GOT3 (cell line): Measurements from ENCODE around the gene UBASH3B.

Experiments
- DNase-seq: peaks from one replicate; lab custom pipeline; 2025; ENCODE audit warnings: mixed read lengths; lab: John Stamatoyannopoulos, UW

The UBASH3B gene

DNA sequence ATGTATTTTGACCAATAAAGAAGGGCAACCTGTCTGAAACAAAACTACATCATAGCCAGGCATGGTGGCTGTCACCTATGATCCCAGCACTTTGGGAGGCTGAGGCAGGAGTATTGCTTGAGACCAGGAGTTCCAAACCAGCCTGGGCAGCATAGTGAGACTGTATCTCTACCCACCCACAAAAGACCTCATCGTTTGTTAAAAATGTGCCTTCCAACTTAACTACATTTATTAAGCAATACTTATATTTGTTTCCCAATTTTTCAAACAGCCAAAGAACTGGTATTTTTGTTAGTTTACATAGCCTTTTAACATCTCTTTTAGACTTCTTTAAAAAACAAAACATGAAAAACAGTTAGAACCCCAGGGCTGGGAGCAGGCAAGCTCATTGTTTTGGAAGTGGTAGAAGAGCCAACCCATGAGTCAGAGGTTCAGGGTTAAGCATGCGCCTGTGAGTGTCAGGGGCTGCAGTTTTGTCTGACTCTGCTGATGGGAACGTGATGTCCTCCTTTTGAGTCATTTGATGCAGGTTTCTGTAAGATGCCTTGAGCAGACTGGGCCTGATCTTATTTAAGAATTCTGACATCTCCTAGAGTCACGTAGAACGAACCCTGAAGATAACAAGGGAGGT is 128.9 kb downstream of the UBASH3B start:
- DNase-seq, result no peak

GRCh38 chr11:122785031-122785541 is 129.6 kb downstream of the UBASH3B start:
- DNase-seq, result no peak

- no peak for DNase-seq
These were observed 131.4 kb downstream of the UBASH3B start for GRCh38 chr11:122786896-122787295.

DNA sequence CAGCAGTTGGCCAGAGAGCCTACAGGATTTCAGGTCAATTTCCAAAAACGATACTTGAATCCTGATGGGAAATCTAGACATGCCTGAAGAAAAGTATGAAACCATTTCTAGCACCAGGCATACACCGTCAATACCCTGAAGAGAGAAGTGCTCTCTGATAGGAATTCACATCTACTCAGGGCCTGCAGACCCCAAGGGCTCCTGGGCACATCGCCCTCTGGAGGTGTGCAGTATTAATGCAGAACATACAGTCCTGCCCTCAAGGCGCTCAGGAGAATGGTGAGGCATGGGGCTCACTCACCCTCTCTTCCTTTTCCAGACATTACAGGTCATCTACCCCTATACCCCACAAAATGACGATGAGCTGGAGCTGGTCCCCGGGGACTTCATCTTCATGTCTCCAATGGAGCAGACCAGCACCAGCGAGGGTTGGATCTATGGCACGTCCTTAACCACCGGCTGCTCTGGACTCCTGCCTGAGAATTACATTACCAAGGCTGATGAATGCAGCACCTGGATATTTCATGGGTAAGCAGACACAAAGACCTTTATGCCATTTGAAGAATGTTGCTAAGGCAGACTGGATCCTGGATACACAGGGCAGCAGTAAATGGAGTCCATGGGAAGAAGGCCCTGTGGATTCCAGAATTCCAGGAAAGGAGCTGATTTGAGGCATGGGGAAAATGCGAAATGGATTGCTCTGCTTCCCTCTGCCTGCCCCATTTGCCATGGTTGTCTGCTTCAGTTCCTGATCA is 133.4 kb downstream of the UBASH3B start:
- DNase-seq, result no peak

DNA sequence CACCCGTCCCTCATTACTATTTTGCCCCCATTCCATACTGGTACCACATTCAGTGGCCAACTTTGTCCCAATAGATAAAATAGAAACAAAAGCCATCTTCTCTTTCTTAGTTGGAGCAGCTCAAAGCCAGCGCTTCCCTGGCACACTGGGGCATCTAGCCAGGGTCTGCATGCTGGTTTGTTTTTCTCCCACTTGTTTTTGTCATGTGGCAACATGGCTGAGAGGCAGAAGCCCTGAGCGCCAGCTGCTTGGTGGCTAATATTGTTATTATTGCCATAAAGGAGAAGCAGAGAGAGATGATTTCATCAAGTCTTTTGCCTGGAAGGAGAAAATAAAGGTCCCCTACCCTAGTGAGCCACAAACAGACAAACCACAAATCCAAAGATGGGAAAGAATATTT is 134.4 kb downstream of the UBASH3B start:
- DNase-seq, result no peak

GRCh38 chr11:122791411-122791810 is 135.9 kb downstream of the UBASH3B start:
- no peak for DNase-seq

GRCh38 chr11:122791836-122792235 is 136.3 kb downstream of the UBASH3B start:
- DNase-seq, result no peak

DNA sequence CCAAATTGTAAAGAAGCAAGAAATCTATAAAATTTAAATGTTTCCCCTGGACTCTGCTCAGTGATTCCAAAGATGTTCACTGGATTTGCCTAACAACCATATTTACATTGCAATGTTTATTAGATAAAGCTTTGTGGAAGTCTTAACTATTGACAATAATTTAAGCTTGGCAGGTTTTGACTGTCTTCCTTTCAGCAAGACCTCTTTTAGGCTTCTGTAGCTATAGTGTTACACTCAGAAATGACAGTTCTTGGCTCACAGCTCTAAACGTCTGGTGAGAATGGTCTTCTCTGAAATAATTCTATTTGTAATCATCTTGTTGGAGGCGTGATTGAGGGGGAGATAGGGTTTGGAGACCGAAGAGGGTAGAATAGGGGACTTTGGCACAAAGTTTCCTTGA is 138.0 kb downstream of the UBASH3B start:
- DNase-seq, result no peak

DNA sequence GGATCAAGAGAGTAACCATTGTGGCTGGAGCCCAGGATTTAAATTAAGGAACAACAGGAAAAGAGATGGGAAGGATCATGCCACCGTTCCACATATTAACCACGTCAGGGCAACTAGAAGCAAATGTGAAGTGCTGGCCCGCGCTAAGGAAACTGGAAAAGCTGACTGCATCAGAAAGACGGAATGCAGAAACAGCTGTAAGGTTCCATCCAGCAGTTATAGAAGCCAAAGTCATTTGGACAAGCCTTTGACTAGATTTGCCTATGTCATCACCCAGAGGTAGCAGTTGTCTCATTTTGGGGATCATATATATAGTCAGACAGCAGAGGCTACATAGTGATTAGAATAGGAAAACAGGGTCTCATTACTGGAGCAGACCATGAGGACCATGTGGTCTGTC is 139.8 kb downstream of the UBASH3B start:
- no peak for DNase-seq

DNA sequence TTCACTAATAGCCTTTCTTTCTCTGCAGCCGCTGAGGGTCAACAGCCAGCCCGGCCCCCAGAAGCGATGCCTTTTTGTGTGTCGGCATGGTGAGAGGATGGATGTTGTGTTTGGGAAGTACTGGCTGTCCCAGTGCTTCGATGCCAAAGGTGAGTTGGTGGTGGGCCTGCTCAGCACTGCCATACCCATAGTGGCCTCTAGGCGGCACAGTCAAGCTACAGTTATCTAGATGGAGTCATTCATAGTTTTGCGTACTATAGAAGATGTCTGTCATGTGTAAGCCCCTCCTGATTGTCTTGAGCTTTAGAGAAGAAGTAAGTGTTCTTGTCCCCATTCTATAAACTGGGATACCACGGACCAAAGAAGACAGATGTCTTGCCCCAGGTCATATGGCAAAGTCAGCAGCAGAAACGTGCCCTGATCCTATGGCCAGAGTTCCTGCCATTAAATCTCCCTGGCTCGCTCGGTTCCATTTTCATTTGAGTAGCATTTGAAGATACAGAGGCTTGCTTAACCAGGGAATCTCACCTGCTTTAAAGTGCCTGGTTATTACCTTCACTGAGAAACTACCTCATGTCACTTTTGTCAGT is 140.7 kb downstream of the UBASH3B start:
- DNase-seq, result no peak

DNA sequence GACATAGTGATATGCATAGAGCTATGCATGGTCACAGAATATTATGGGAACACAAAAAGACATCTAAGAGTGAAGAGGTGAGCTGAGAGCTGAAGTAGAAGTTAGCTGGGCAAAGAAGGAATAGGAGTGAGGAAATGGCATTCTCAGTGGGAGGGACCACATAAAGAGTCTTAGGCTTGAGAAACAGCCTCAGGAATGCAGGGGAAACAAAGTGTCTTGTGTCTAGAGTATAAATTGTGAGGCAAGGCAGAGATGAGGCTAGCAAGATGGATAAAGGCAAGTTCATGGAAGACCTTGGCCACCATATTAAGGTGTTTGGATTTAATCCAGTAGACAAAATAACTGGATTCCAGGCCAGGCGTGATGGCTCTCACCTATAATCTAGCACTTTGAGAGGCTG is 142.1 kb downstream of the UBASH3B start:
- no peak for DNase-seq

DNA sequence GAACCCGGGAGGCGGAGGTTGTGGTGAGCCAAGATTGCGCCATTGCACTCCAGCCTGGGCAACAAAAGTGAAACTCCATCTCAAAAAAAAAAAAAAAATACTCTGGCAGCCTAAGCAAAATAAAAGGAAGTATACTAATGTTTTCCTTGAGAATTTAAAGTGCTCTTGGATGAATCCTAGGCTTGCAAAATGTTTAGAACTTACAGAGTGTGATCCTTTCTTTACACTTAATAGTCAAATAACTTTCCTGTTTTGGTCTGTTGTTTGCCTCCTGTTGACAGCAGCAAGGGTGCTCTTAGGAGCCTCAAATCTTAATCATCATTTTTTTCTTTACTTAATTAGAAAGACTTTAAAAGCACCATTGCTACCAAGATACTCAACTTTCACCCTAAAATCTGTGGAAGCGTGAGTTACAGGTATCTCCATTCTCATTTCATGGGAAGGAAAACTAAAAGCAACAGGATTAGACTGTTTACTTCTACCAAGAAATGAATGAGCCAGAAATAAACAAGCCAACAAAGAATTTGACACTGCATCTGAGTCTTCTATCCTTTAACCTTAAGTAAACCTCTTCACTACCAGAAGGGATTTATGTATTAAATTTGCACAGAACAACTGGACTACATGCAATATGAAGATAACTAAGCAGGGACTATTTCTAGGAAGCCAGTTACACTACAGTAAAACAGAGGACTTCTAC is 144.0 kb downstream of the UBASH3B start:
- DNase-seq, result no peak

- no peak for DNase-seq
These were observed 147.4 kb downstream of the UBASH3B start for GRCh38 chr11:122802876-122803275.

GRCh38 chr11:122803306-122803705 is 147.8 kb downstream of the UBASH3B start:
- DNase-seq, result no peak

GRCh38 chr11:122803716-122804115 is 148.2 kb downstream of the UBASH3B start:
- no peak for DNase-seq

DNA sequence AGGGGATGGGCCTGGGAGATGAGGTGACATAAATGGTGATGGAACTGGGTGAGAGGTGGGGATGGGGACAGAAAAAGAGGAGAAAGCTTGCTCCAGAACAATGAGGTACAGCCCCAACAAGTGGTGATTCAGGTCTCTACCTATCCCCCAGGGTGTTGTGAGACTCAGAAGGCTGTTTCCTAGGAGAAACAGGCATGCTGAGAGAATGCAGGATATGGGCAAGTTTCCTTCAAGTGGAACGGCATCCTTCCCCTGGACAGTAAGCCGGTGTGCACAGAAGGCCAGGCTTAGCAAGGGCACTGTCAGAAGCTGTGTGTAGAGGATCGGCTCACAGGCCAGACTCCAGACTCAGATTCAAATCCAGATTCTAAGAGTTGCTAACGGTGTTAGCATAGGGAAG is 148.6 kb downstream of the UBASH3B start:
- DNase-seq, result no peak

- no peak for DNase-seq
These were observed 149.3 kb downstream of the UBASH3B start for GRCh38 chr11:122804796-122805195.

DNA sequence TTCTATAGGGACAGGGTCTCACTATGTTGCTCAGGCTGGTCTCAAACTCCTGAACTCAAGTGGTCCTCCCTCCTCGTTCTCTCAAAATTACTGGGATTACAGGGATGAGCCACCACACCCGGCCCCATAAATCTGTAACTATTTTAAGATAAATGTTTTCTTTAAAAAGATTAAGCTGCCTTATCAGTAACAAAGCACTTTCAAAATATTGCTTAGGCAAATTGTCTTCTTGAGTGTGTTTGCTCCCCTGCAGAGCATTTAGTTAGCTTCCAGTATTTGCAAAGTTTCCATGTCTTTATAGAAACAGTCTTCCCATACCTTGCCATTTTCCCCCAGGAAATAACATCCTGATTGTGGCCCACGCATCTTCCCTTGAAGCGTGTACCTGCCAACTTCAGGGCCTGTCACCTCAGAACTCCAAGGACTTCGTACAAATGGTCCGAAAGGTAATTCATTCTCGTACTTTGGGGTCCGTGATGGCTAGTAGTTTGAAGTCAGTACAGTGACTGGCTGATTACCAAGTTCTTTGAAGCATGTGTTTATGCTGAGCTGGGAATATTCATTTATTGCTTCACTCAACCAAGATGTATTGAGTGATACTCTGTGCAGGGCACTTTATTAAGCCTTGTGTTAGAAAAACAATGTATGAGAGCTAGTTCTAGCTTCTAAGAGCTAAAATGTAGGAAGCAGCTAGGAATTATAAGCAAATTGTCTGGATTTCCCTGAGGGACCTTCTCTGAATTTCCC is 152.4 kb downstream of the UBASH3B start:
- DNase-seq, result no peak

GRCh38 chr11:122808478-122808869 is 153.0 kb downstream of the UBASH3B start:
- no peak for DNase-seq

DNA sequence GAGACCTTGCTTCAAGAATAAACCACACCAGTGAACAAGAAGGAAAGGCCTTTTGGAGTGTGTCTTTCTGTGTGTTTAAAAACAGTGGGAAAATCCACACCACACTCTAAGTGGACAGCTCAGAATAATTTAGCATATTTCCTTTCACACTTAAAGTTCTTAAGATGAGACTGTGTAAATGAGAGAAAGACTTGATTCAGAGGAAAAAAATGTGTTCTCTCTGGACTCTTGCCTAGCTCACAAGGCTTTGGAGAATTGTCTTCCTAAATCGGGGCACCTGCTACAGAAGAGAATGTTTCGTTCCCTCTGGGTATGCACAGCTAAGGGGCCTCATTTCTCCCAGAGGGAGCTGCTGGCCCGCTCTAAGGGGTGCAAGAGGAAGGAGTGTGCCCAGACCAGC is 154.3 kb downstream of the UBASH3B start:
- no peak for DNase-seq

DNA sequence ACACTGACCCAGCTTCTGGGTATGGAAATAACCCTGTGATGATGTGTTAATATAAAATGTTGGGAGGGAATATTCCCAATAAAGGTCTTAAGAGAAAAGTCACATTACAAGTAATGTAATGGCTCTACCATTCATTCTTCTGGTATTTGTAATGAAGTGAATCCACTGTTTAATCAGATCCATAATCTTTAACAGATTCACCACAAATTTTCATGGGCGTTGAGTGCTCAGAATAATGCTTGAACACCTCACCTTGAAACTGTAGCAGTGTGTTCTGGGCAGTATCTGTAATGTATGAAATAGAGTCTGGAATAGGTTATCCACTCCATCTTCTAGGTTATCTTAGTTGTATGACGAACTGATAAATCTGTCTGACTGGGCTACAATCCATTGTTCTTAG is 156.2 kb downstream of the UBASH3B start:
- no peak for DNase-seq

GRCh38 chr11:122812638-122813037 is 157.1 kb downstream of the UBASH3B start:
- no peak for DNase-seq
